OCI-M2 (cell line): ENCODE measurements around the gene DCDC2.
"Not testable (repeated sequence)": the region's sequence is repeated elsewhere in the genome, so short reads cannot be mapped to it uniquely, and the experiment has no call there.

ENCODE experiments used
- DNase-seq: peaks from one replicate; lab custom pipeline; 2025; ENCODE audit not compliant: unreplicated experiment; lab: John Stamatoyannopoulos, UW

DCDC2 gene

GRCh38 chr6:24381476-24382219 lies 23.8 kb upstream of the DCDC2 start:
- no peak for DNase-seq

GRCh38 chr6:24378473-24379097 lies 20.7 kb upstream of the DCDC2 start:
- DNase-seq: no peak

- no peak for DNase-seq
Measured at GRCh38 chr6:24376871-24377270, 19.0 kb upstream of the DCDC2 start.

GRCh38 chr6:24374612-24375011 lies 16.8 kb upstream of the DCDC2 start:
- DNase-seq: no peak

GRCh38 chr6:24365103-24365633 lies 7.3 kb upstream of the DCDC2 start:
- DNase-seq: not testable (repeated sequence)

GRCh38 chr6:24362363-24362762 lies 4.5 kb upstream of the DCDC2 start:
- DNase-seq: not testable (repeated sequence)

- peak; percentile 62 for DNase-seq
Measured at GRCh38 chr6:24359640-24360454, 2.0 kb upstream of the DCDC2 start.

GRCh38 chr6:24358219-24358821 lies 461 bp upstream of the DCDC2 start:
- no peak for DNase-seq

GRCh38 chr6:24356310-24356973 lies 1.4 kb downstream of the DCDC2 start:
- DNase-seq: no peak

- no peak for DNase-seq
Measured at GRCh38 chr6:24355393-24355792, 2.5 kb downstream of the DCDC2 start.

- DNase-seq: no peak
Measured at GRCh38 chr6:24353861-24354260, 4.0 kb downstream of the DCDC2 start.

- no peak for DNase-seq
Measured at GRCh38 chr6:24352434-24352833, 5.4 kb downstream of the DCDC2 start.

- DNase-seq: no peak
Measured at GRCh38 chr6:24344976-24345375, 12.9 kb downstream of the DCDC2 start.

- DNase-seq: no peak
Measured at GRCh38 chr6:24340998-24341938, 16.6 kb downstream of the DCDC2 start.

GRCh38 chr6:24339932-24340331 lies 17.9 kb downstream of the DCDC2 start:
- DNase-seq: no peak

GRCh38 chr6:24334285-24334684 lies 23.6 kb downstream of the DCDC2 start:
- no peak for DNase-seq

GRCh38 chr6:24332317-24332716 lies 25.5 kb downstream of the DCDC2 start:
- no peak for DNase-seq

- DNase-seq: no peak
Measured at GRCh38 chr6:24330137-24330732, 27.6 kb downstream of the DCDC2 start.

GRCh38 chr6:24329451-24329850 lies 28.4 kb downstream of the DCDC2 start:
- DNase-seq: no peak
